ENCODE results near the gene SEPSECS. TPM values are rescaled to one million over a fixed set of nuclear protein-coding genes. Genes with fewer than 3 reads are reported as not detected.
"Not testable (repeated sequence)": the region's sequence is repeated elsewhere in the genome, so short reads cannot be mapped to it uniquely, and the experiment has no call there.

Gene SEPSECS
- polyA plus RNA-seq, 3 donors, result 12.8 to 21.4 (median 19.7) TPM

GRCh38 chr4:25088093-25088952 lies 71.9 kb downstream of the SEPSECS start:
- DNase-seq, result no peak

DNA sequence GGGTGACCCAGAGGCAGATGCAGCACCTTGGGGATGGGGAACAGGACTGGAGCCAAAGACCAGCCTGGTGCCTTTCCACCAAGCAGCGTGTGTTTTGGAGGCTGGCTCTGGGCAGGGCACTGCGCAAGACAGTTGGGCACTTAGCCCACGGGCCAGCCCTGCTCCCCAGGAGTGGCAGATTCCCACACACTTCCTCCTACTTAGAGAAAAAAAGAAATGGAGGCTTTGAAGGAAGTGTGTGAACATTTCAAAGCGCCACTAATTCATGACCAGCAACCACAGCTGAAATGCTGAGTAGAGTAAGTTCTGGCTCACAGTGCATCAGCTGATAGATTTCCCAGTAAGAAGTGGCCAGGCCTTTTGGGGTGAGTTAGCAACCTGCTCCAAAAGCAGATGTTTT lies 74.6 kb downstream of the SEPSECS start:
- no peak for DNase-seq

DNA sequence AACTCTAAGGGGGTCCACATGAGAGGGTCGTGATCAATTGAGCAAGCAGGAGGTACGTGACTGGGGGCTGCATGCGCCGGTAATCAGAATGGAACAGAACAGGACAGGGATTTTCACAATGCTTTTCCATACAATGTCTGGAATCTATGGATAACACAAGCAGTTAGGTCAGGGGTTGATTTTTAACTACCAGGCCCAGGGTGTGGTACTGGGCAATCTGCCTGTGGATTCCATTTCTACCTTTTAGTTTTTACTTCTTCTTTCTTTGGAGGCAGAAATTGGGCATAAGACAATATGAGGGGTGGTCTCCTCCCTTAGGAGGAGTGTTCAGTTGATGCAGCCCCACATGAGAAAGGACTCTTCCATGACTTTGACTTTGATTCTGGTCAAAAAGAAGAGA lies 76.8 kb downstream of the SEPSECS start:
- not testable (repeated sequence) for DNase-seq

DNA sequence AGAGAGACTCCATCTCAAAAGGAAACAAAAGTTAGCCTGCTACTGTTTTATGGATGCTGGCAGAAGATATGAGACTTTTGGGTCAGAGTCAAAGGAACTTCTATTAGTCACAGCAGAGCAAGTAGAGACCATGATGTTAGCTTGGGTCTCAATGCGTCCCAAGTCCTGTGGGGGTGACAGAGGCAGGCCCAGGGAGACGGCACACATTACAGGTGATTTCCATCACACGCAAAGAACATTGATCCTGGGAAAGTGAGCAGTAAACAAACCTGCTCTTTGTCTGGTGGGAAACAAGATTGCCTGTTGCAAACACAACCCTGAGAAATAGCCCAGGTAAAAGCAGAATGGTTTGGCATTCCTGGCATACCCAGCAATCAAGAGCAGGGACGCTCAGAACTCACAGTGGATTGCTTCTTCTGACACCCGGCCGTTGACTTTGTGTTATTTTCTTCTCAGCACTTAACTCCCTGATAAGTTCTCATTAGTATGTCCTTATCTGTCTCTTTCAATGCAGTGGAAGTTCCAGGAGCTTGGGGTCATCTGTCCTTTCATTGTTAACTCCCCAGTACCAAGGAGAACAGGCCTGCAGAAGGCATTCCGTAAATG lies 78.3 kb downstream of the SEPSECS start:
- DNase-seq, result no peak

- DNase-seq, result no peak
These were observed 79.7 kb downstream of the SEPSECS start for GRCh38 chr4:25080571-25080970.

GRCh38 chr4:25078523-25078922 lies 81.7 kb downstream of the SEPSECS start:
- DNase-seq, result no peak

DNA sequence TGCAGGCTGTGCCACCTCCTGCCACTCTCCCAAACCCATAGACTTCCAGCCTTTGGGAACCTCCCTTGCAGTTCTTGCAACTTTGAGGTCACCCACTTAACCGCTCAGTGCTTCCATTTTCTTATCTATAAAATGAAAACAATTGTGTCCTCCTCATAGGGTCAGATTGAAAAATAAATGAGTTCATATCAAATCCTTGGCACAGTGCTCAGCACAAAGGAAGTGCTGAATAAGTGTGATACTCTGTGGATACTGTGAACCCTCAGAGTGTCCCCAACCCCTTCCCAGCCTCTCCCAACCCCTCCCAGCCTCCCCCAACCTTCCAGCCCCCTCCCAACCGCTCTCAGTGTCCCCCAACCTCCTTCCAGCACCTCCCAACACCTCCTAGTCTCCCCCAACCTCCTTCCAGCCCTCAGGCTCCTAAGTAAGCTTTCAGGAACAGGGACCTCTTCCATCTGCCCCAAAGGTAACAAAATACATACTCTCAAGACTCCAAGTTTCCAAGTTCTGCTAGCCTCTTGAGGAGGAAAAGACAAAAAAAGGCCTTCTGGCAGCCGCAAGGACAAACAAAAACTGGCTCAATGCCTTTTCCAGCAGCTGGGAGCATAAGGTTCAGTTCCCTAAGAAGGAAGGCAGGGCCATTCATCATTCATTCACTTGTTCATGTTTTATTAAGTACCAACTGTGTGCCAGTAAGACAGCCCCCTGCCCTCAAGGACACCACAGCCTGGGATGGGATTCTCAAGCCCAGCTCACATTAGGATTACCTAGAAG lies 83.4 kb downstream of the SEPSECS start:
- DNase-seq, result no peak

DNA sequence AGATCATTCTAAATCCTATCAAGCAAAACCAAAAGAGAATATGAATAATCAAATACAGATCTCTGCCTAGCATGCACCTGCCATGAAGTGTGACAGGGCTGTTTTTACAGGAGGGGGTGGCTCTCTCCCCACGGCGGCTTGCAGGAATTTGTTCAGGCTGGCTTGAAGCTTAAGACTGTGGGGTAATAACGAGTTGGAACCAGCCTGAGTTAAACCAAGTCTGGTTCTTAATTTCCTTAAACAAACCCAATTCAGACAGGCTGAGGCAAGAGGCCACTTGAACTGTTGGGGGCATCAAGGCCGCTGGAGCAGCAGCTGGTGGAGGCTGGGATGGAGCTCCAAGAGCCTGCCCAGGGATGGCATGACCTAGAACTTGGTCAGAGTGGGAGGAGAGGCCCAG lies 84.4 kb downstream of the SEPSECS start:
- DNase-seq, result no peak

DNA sequence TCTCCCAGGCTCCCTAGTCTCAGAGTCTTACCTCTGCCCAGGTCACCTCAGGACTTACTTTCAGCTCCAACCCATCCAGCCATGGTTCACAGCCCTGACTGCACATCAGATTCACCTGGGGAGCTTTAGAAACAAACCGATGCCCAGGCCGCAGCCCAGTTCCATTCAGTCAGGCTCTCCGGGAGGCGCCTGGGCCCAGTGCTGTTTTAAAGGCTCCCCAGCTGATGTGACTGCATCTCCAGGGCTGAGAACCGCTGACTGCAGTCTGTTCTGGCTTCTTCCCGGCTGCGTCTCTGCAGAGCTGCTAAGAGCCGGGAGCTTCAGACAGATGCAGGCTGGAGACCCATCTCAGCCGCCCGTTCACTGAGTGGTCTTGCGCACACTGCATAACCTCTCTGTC lies 85.1 kb downstream of the SEPSECS start:
- DNase-seq, result no peak

DNA sequence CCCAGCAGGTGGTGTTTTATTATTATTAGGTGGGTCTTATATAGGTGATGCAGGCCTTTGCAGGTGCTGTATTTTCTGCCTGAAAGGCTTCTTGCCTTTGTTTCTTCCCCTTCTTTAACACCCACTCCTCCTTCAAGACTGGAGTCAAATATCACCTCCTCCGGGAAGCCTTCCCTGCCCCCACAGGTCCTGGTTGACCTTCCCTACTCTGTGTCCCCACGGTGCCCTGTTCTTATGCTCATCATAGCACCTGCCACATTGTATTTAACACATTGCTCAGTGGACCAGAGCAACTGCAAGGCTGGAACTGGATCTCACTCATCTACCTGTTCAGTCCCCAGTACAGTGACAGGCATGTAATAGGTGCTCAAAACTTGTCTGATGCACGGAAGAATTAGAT lies 89.7 kb downstream of the SEPSECS start:
- no peak for DNase-seq

Other genes starting within 250 kb of the SEPSECS start
- gene CCDC149, start 247.4 kb downstream of the SEPSECS start, polyA plus RNA-seq (ENCODE audit: insufficient read length in 3 of 3), result 10 to 100 TPM; 16.4 to 22.1 (median 21.5) TPM
- 10 to 100 TPM; 26.1 to 34.3 (median 34.1) TPM for gene LGI2, start 129.5 kb downstream of the SEPSECS start, polyA plus RNA-seq (ENCODE audit: insufficient read length in 3 of 3)
- 10 to 100 TPM; 12.4 to 18.1 (median 16.7) TPM for gene PI4K2B, start 73.6 kb upstream of the SEPSECS start, polyA plus RNA-seq (ENCODE audit: insufficient read length in 3 of 3)
- 10 to 100 TPM; 10.5 to 16.1 (median 13.8) TPM for gene ZCCHC4, start 152.3 kb upstream of the SEPSECS start, polyA plus RNA-seq (ENCODE audit: insufficient read length in 3 of 3)
- 10 to 100 TPM; 33.1 to 60.7 (median 56.1) TPM for gene ANAPC4, start 216.8 kb upstream of the SEPSECS start, polyA plus RNA-seq (ENCODE audit: insufficient read length in 3 of 3)